Activated CD8-positive, alpha-beta T cell treated with anti-CD3 and anti-CD28 coated beads, Interleukin-2, amount 10 ng/mL, durations not matched to agents 7 days and 5 days (primary cell): Measurements from ENCODE around the gene PPP6R3. TPM values are rescaled to one million over a fixed set of nuclear protein-coding genes. Genes with fewer than 3 reads are reported as not detected.
"Not testable (repeated sequence)": the region's sequence is repeated elsewhere in the genome, so short reads cannot be mapped to it uniquely, and the experiment has no call there.

Source experiments
- ATAC-seq: fragments of 150-1000 bp; cut with Tn5 transposase; one replicate; pipeline ENCODE4 v1.10.0; 2021; ENCODE audit warnings: moderate library complexity
- CTCF ChIA-PET: fragments of 350-600 bp; sonication (Branson Sonifier 250); formaldehyde crosslinking; loops from one replicate; lab custom pipeline; 2021; ENCODE audit warnings: antibody characterized with exemption; lab: Charles Lee
- POLR2A ChIA-PET: fragments of 350-600 bp; sonication (Branson Sonifier 250); formaldehyde crosslinking; loops from one replicate; lab custom pipeline; 2021; ENCODE audit warnings: antibody characterized with exemption; lab: Charles Lee
- DNase-seq: peaks from one replicate; pipeline ENCODE4 v3.0.0-alpha.2; 2020
- H3K27ac Mint-ChIP-seq: one replicate; pipeline ENCODE4 v1.8.0; 2021; ENCODE audit warnings: mild to moderate bottlenecking, mixed read lengths
- H3K27me3 Mint-ChIP-seq: one replicate; pipeline ENCODE4 v1.8.0; 2021; ENCODE audit warnings: low read depth, mixed read lengths
- H3K36me3 Mint-ChIP-seq: one replicate; pipeline ENCODE4 v1.8.0; 2021; ENCODE audit warnings: low read depth, mixed read lengths
- H3K4me1 Mint-ChIP-seq: one replicate; pipeline ENCODE4 v1.8.0; 2021; ENCODE audit warnings: low read depth, mixed read lengths
- H3K4me3 Mint-ChIP-seq: one replicate; pipeline ENCODE4 v1.8.0; 2021; ENCODE audit warnings: mild to moderate bottlenecking, mixed read lengths
- H3K9me3 Mint-ChIP-seq: one replicate; pipeline ENCODE4 v1.8.0; 2022; ENCODE audit warnings: mixed read lengths; ENCODE audit not compliant: insufficient read depth
- total RNA-seq, 2 experiments: library from RNA; stranded (reverse); gene quantifications; one replicate each; pipeline ENCODE4 v1.2.3, GENCODE V29; 2021

PPP6R3 gene
- total RNA-seq, 2 experiments from 2014 or later, result 114 to 120 TPM

DNA sequence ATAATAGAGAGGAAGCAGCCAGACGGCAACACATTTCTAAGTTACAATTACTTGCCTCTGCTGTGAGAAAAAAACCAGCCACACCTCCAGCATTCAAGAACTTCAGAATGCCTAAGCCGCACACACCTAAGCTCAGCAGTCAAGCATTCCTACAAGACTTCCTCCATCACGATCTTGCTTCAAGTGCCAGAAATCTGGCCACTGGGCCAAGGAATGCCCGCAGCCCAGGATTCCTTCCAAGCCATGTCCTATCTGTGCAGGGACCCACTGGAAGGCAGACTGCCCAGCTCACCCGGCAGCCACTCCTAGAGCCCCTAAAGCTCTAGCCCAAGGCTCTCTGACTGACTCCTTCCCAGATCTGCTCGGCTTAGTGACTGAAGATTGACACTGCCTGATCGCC, 165.7 kb downstream of the PPP6R3 start:
- H3K9me3 Mint-ChIP-seq, ATAC-seq, H3K27me3 Mint-ChIP-seq, POLR2A ChIA-PET, DNase-seq, H3K36me3 Mint-ChIP-seq, H3K4me1 Mint-ChIP-seq, H3K27ac Mint-ChIP-seq, H3K4me3 Mint-ChIP-seq, CTCF ChIA-PET: not testable (repeated sequence)

- H3K9me3 Mint-ChIP-seq, CTCF ChIA-PET, POLR2A ChIA-PET, H3K4me1 Mint-ChIP-seq, H3K36me3 Mint-ChIP-seq, DNase-seq, H3K27me3 Mint-ChIP-seq, H3K27ac Mint-ChIP-seq, H3K4me3 Mint-ChIP-seq, ATAC-seq: not testable (repeated sequence)
Observed at GRCh38 chr11:68628837-68629236, 168.3 kb downstream of the PPP6R3 start.

GRCh38 chr11:68632375-68632774, 171.8 kb downstream of the PPP6R3 start:
- H3K27me3 Mint-ChIP-seq, H3K4me1 Mint-ChIP-seq, H3K27ac Mint-ChIP-seq, ATAC-seq, H3K36me3 Mint-ChIP-seq, H3K9me3 Mint-ChIP-seq, POLR2A ChIA-PET, H3K4me3 Mint-ChIP-seq, DNase-seq: not testable (repeated sequence)
- CTCF ChIA-PET, result interaction anchor here (0.6 to 1.0 kb wide), 4 partner anchors 14 to 352 kb away, joined by 3 to 7 read pairs (median 4); partner anchors contain the start of gene CPT1A

GRCh38 chr11:68632802-68633201, 172.2 kb downstream of the PPP6R3 start:
- H3K4me1 Mint-ChIP-seq, result no peaks in the 10 kb centered on the region
- H3K27ac Mint-ChIP-seq, result no peak overlapping the region
- ATAC-seq (peak; percentile 68), DNase-seq (peak; percentile 65)
- no peaks in the 10 kb centered on the region for H3K9me3 Mint-ChIP-seq
- CTCF ChIA-PET, result interaction anchor here (0.6 to 1.0 kb wide), 4 partner anchors 13 to 351 kb away, joined by 3 to 7 read pairs (median 4); partner anchors contain the start of gene CPT1A
- POLR2A ChIA-PET, result no interaction called here
- H3K4me3 Mint-ChIP-seq, result no peak overlapping the region
- H3K36me3 Mint-ChIP-seq, result no peaks in the 10 kb centered on the region
- peaks cover 13% of the 10 kb centered on the region for H3K27me3 Mint-ChIP-seq

GRCh38 chr11:68634606-68635005, 174.1 kb downstream of the PPP6R3 start:
- POLR2A ChIA-PET, DNase-seq, ATAC-seq, CTCF ChIA-PET, H3K36me3 Mint-ChIP-seq, H3K4me1 Mint-ChIP-seq, H3K4me3 Mint-ChIP-seq, H3K9me3 Mint-ChIP-seq, H3K27ac Mint-ChIP-seq: not testable (repeated sequence)
- H3K27me3 Mint-ChIP-seq, result peaks cover 14% of the 10 kb centered on the region

- CTCF ChIA-PET, result not testable (repeated sequence)
Observed at GRCh38 chr11:68635172-68635571, 174.6 kb downstream of the PPP6R3 start.

DNA sequence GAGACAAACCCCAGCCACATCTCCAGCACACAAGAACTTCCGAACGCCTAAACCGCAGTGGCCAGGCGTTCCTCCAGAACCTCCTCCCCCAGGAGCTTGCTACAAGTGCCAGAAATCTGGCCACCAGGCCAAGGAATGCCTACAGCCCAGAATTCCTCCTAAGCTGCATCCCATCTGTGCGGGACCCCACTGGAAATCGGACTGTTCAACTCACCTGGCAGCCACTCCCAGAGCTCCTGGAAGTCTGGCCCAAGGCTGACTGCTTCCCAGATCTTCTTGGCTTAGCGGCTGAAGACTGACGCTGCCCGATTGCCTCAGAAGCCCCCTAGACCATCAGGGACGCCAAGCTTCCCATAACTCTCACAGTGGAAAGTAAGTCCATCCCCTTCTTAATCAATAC, 175.3 kb downstream of the PPP6R3 start:
- DNase-seq, POLR2A ChIA-PET, H3K36me3 Mint-ChIP-seq, H3K4me3 Mint-ChIP-seq, H3K9me3 Mint-ChIP-seq, ATAC-seq, H3K27ac Mint-ChIP-seq, H3K4me1 Mint-ChIP-seq, CTCF ChIA-PET: not testable (repeated sequence)
- H3K27me3 Mint-ChIP-seq, result peaks cover 14% of the 10 kb centered on the region

More at GRCh38 chr11:68635172-68635571, 174.6 kb downstream of the PPP6R3 start:
- POLR2A ChIA-PET, H3K9me3 Mint-ChIP-seq, H3K4me1 Mint-ChIP-seq, H3K27ac Mint-ChIP-seq, H3K4me3 Mint-ChIP-seq, DNase-seq, H3K36me3 Mint-ChIP-seq, ATAC-seq: not testable (repeated sequence)
- peaks cover 14% of the 10 kb centered on the region for H3K27me3 Mint-ChIP-seq

GRCh38 chr11:68639322-68639721, 178.8 kb downstream of the PPP6R3 start:
- ATAC-seq, CTCF ChIA-PET, POLR2A ChIA-PET, H3K36me3 Mint-ChIP-seq, DNase-seq, H3K27ac Mint-ChIP-seq, H3K4me3 Mint-ChIP-seq, H3K4me1 Mint-ChIP-seq, H3K9me3 Mint-ChIP-seq: not testable (repeated sequence)
- peaks cover 14% of the 10 kb centered on the region for H3K27me3 Mint-ChIP-seq

DNA sequence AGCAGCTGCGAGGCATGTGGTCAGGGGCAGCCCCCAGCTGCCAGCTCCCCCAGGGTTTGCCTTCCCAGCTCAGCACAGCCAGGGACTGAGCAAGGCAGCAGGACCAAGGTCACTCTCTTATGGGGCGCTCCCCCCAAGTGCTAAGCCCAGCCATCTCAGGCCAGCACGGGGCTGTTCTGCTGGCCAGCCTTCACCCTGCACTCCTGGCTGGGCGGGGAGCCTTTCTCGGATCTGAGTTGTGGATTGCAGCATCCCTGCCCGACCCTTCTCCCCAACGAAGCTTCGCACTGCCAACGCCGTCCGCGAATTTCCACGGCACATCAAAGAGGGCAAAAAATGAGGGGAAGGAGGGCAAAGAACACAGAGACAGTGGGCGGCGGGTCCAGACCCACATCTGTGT, 181.3 kb downstream of the PPP6R3 start:
- POLR2A ChIA-PET, result no interaction called here
- H3K27ac Mint-ChIP-seq, result no peak overlapping the region
- peaks cover 9% of the 10 kb centered on the region for H3K9me3 Mint-ChIP-seq
- H3K4me3 Mint-ChIP-seq, result no peak overlapping the region
- no peaks in the 10 kb centered on the region for H3K4me1 Mint-ChIP-seq
- CTCF ChIA-PET, result no interaction called here
- DNase-seq (no peak), ATAC-seq (no peak)
- peaks cover 9% of the 10 kb centered on the region for H3K27me3 Mint-ChIP-seq
- H3K36me3 Mint-ChIP-seq, result no peaks in the 10 kb centered on the region

- ChIA-PET POLR2A (no interaction called here), CTCF (no interaction called here)
- Mint-ChIP-seq H3K4me1 (no peaks in the 10 kb centered on the region), H3K4me3 (no peak overlapping the region), H3K36me3 (no peaks in the 10 kb centered on the region), H3K27me3 (peaks cover 10% of the 10 kb centered on the region), H3K9me3 (peaks cover 13% of the 10 kb centered on the region), H3K27ac (no peak overlapping the region)
- no peak for ATAC-seq
- no peak for DNase-seq
Observed at GRCh38 chr11:68643585-68643984, 183.0 kb downstream of the PPP6R3 start.

GRCh38 chr11:68646832-68647231, 186.3 kb downstream of the PPP6R3 start:
- ChIA-PET POLR2A (interaction anchor here (1.0 kb wide), 1 partner anchor 10 kb away, joined by 3 read pairs; no protein-coding TSS in a partner anchor), CTCF (interaction anchor here (1.0 to 1.1 kb wide), 2 partner anchors 14 to 151 kb away, joined by 3 read pairs; no protein-coding TSS in a partner anchor)
- no peak overlapping the region for H3K27ac Mint-ChIP-seq
- no peaks in the 10 kb centered on the region for H3K36me3 Mint-ChIP-seq
- peaks cover 12% of the 10 kb centered on the region for H3K27me3 Mint-ChIP-seq
- H3K4me3 Mint-ChIP-seq, result no peak overlapping the region
- H3K4me1 Mint-ChIP-seq, result no peaks in the 10 kb centered on the region
- DNase-seq (no peak), ATAC-seq (no peak)
- H3K9me3 Mint-ChIP-seq, result peaks cover 13% of the 10 kb centered on the region

DNA sequence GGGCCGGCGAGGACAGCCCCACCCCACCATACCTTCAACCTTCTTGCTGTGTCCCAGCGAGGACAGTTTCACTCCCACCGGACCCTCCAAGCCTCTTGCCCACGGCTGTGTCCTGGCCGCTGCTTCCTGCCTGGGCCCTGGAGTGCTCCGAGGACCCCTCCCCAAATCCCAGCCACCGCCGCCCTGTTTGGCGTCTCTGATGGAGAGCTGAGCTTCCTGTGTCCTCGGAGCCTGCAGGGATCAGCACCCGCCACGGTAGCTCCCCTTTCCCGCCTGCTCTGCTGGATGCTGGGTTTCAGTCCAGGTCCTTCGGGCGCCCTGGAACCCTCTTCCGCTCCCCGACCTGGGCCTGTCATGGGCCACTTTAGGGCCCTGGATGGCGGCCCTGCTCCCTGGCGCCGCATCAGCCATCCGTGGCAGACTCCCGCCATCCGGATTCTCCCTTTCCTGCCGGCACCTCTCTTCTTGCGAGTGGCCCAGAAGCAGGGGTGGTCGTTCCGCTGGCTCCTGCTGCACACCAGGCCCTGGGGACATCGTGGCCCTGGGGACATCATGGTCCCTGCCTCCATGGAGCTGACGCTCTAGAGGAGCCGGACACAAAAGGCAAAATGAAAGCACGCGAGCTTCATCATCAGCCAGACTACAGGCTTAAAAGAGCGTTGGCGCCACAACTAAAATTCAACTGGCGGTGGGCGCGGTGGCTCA, 189.5 kb downstream of the PPP6R3 start:
- DNase-seq (no peak), ATAC-seq (no peak)
- ChIA-PET POLR2A (no interaction called here), CTCF (no interaction called here)
- no peak overlapping the region for H3K27ac Mint-ChIP-seq
- peaks cover 11% of the 10 kb centered on the region for H3K27me3 Mint-ChIP-seq
- no peaks in the 10 kb centered on the region for H3K4me1 Mint-ChIP-seq
- no peaks in the 10 kb centered on the region for H3K36me3 Mint-ChIP-seq
- peaks cover 13% of the 10 kb centered on the region for H3K9me3 Mint-ChIP-seq
- H3K4me3 Mint-ChIP-seq, result no peak overlapping the region
